Measurements from ENCODE around the gene RUNX2. TPM values are rescaled to one million over a fixed set of nuclear protein-coding genes. Genes with fewer than 3 reads are reported as not detected.

Gene RUNX2
- total RNA-seq, 2 experiments from 2014 or later, result 0.27 to 0.44 TPM

GRCh38 chr6:45540375-45540920, 212.3 kb downstream of the RUNX2 start:
- DNase-seq (ENCODE audit: low spot score), result no peak
- Histone ChIP-seq H3K9me3 (ENCODE audit: low read length) (no peaks in the 10 kb centered on the region), H4K20me1 (ENCODE audit: insufficient read depth, low read length) (no peaks in the 10 kb centered on the region), H3K36me3 (ENCODE audit: insufficient read depth, low read length) (no peaks in the 10 kb centered on the region), H3K4me2 (ENCODE audit: low read length) (no peak overlapping the region), H3K79me2 (ENCODE audit: insufficient read depth, low read depth, low read length) (no peaks in the 10 kb centered on the region), H3K9me2 (ENCODE audit: insufficient read depth, low read length) (no peaks in the 10 kb centered on the region), H3K4me1 (ENCODE audit: insufficient read depth, low read length, poor library complexity, severe bottlenecking) (no peaks in the 10 kb centered on the region), H3K4me3 (ENCODE audit: low read depth, low read length, poor library complexity, severe bottlenecking) (no peak overlapping the region), H2AFZ (ENCODE audit: low read length) (no peak overlapping the region), H3K27ac (ENCODE audit: low read depth, low read length, poor library complexity, severe bottlenecking) (no peak overlapping the region)
- POLR2A ChIA-PET, result interaction anchor here (0.5 kb wide), 1 partner anchor 21 kb away, joined by 3 read pairs; no protein-coding TSS in a partner anchor
- CTCF ChIA-PET (ENCODE audit: unreplicated experiment), result no interaction called here
- intact Hi-C loops (cut with micrococcal nuclease; ENCODE audit: unreplicated experiment), result no loop called here
- BruUV-seq (replicated peaks), result no TSS peak
- TF ChIP-seq CTCF (conservative IDR thresholded peaks at IDR 0.05; ENCODE audit: low read length) (no peak), EZH2phosphoT487 (IDR thresholded peaks at IDR 0.05; ENCODE audit: borderline replicate concordance, low read depth, low read length) (no peak)

- no peaks in the 10 kb centered on the region for H3K9me3 ChIP-seq (ENCODE audit: low read length)
- H3K27ac ChIP-seq (ENCODE audit: low read depth, low read length, poor library complexity, severe bottlenecking), result no peak overlapping the region
- H3K4me3 ChIP-seq (ENCODE audit: low read depth, low read length, poor library complexity, severe bottlenecking), result no peak overlapping the region
- H3K79me2 ChIP-seq (ENCODE audit: insufficient read depth, low read depth, low read length), result no peaks in the 10 kb centered on the region
- no peak for DNase-seq (ENCODE audit: low spot score)
- no peaks in the 10 kb centered on the region for H3K36me3 ChIP-seq (ENCODE audit: insufficient read depth, low read length)
- no TSS peak for BruUV-seq (replicated peaks)
- intact Hi-C loops (cut with micrococcal nuclease; ENCODE audit: unreplicated experiment), result no loop called here
- no peak overlapping the region for H3K4me2 ChIP-seq (ENCODE audit: low read length)
- H3K4me1 ChIP-seq (ENCODE audit: insufficient read depth, low read length, poor library complexity, severe bottlenecking), result no peaks in the 10 kb centered on the region
- H4K20me1 ChIP-seq (ENCODE audit: insufficient read depth, low read length), result no peaks in the 10 kb centered on the region
- CTCF ChIA-PET (ENCODE audit: unreplicated experiment), result no interaction called here
- H2AFZ ChIP-seq (ENCODE audit: low read length), result no peak overlapping the region
- TF ChIP-seq CTCF (conservative IDR thresholded peaks at IDR 0.05; ENCODE audit: low read length) (no peak), EZH2phosphoT487 (IDR thresholded peaks at IDR 0.05; ENCODE audit: borderline replicate concordance, low read depth, low read length) (no peak)
- no peaks in the 10 kb centered on the region for H3K9me2 ChIP-seq (ENCODE audit: insufficient read depth, low read length)
- POLR2A ChIA-PET, result no interaction called here
These were observed 213.8 kb downstream of the RUNX2 start for GRCh38 chr6:45541934-45542333.

- CTCF ChIA-PET (ENCODE audit: unreplicated experiment), result no interaction called here
- no peak overlapping the region for H3K27ac ChIP-seq (ENCODE audit: low read depth, low read length, poor library complexity, severe bottlenecking)
- H3K4me1 ChIP-seq (ENCODE audit: insufficient read depth, low read length, poor library complexity, severe bottlenecking), result no peaks in the 10 kb centered on the region
- no peaks in the 10 kb centered on the region for H4K20me1 ChIP-seq (ENCODE audit: insufficient read depth, low read length)
- no peak overlapping the region for H3K4me3 ChIP-seq (ENCODE audit: low read depth, low read length, poor library complexity, severe bottlenecking)
- intact Hi-C loops (cut with micrococcal nuclease; ENCODE audit: unreplicated experiment), result no loop called here
- no TSS peak for BruUV-seq (replicated peaks)
- H2AFZ ChIP-seq (ENCODE audit: low read length), result no peak overlapping the region
- TF ChIP-seq CTCF (conservative IDR thresholded peaks at IDR 0.05; ENCODE audit: low read length), result no peak
- no peak for TF ChIP-seq EZH2phosphoT487 (IDR thresholded peaks at IDR 0.05; ENCODE audit: borderline replicate concordance, low read depth, low read length)
- no peaks in the 10 kb centered on the region for H3K9me2 ChIP-seq (ENCODE audit: insufficient read depth, low read length)
- no peak for DNase-seq (ENCODE audit: low spot score)
- POLR2A ChIA-PET, result interaction anchor here (0.7 kb wide), 1 partner anchor 252 kb away, joined by 3 read pairs; no protein-coding TSS in a partner anchor
- no peaks in the 10 kb centered on the region for H3K36me3 ChIP-seq (ENCODE audit: insufficient read depth, low read length)
- H3K4me2 ChIP-seq (ENCODE audit: low read length), result no peak overlapping the region
- no peaks in the 10 kb centered on the region for H3K79me2 ChIP-seq (ENCODE audit: insufficient read depth, low read depth, low read length)
- no peaks in the 10 kb centered on the region for H3K9me3 ChIP-seq (ENCODE audit: low read length)
These were observed 215.4 kb downstream of the RUNX2 start for GRCh38 chr6:45543298-45544235.

Measured in OCI-LY7 (cell line).